Activated CD4-positive, alpha-beta T cell treated with anti-CD3 and anti-CD28 coated beads, Interleukin-2, amount 50 U/mL, for 24 hours (primary cell): ENCODE results near the gene BEX3.
"Not testable (repeated sequence)": the region's sequence is repeated elsewhere in the genome, so short reads cannot be mapped to it uniquely, and the experiment has no call there.

Experiments
- DNase-seq, 2 donors: peaks; one replicate each; pipeline ENCODE4 v3.0.0-alpha.2; 2020; ENCODE audit warnings: low read depth in 1 of 2, low spot score in 1 of 2

The BEX3 gene

GRCh38 chrX:103378990-103379389 lies 2.7 kb downstream of the BEX3 start:
- no peak for DNase-seq

- no peak for DNase-seq
Measured at GRCh38 chrX:103382877-103383276, 6.5 kb downstream of the BEX3 start.

- DNase-seq = no peak
Measured at GRCh38 chrX:103384672-103385071, 8.3 kb downstream of the BEX3 start.

- DNase-seq = not testable (repeated sequence)
Measured at GRCh38 chrX:103385283-103385830, 9.0 kb downstream of the BEX3 start.

DNA sequence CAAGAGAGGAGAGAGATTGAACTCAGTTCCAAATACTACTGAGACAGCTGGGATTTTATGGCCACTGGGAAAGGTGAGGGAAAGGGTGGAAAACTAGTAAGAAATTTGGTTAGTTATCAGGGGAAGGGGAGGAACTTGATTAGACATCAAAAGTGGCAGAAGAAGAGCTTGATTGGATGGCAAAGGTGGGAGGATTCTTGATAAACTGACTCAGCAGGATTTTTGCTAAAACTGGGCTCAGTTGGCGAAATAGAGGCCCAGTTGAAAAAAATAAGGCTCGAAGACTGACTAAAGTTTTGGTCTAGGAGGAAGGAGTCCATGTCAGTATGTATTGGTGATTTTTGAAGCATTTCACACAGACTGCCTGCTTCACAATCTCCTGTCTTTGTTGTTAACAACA lies 10.0 kb downstream of the BEX3 start:
- no peak for DNase-seq

DNA sequence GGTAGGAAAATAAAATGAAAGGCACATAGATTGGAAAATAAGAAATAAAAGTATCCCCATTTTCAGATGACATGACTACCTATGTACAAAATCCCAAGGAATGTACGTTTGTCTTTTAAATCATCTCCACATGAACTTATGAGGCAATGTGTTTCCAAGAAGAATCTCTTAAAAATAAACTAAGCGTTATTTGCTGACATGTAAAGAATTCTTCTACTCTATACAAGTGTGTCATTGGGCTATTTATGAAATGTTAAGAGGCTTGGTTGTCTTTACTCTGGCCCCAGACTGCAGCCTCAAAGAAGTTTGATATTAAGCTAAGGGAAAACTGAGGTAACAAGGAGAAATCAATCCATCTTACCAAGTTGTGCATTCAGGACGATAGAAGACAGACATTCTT lies 17.1 kb downstream of the BEX3 start:
- DNase-seq = no peak

GRCh38 chrX:103396186-103396585 lies 19.8 kb downstream of the BEX3 start:
- no peak for DNase-seq

DNA sequence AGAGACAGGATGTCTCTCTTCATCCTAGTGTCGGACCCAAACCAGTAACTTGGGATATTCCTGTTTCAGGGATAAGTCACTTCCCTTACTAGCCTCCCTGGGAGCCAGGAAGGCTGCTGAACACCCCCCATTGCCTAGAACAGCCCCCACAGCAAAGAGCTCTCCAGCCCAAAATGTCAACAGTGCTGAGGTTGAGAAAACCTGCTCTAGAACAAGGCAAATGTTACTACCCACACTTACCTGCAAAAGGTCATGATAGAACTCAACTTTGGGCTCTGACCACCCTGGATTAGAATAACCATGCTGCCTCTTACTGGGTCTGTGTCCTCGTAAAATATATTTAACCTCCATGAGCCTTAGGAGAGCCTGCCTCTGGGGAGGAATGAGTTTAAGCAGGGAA lies 20.3 kb downstream of the BEX3 start:
- no peak for DNase-seq

DNA sequence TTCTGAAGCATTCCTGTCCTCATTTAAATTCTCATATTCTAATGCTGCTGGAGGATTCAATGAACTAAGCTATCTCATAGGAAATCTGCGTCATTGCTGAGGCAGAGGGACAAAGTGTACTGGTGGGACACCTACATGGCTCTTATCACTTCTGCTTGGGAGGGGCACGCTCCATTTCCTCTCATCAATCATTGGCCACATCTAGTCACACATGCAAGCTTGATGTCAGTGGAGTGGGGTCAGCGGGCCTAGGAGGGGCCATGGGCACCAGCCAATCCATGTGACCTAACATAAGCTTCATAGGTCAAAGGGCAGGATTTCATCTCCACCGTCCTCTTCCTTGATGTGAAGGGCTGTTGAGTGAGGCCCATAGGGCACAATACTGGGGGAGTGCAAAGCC lies 21.4 kb downstream of the BEX3 start:
- DNase-seq = no peak

GRCh38 chrX:103398421-103398864 lies 22.1 kb downstream of the BEX3 start:
- no peak for DNase-seq

- DNase-seq = no peak
Measured at GRCh38 chrX:103399744-103400143, 23.4 kb downstream of the BEX3 start.

DNA sequence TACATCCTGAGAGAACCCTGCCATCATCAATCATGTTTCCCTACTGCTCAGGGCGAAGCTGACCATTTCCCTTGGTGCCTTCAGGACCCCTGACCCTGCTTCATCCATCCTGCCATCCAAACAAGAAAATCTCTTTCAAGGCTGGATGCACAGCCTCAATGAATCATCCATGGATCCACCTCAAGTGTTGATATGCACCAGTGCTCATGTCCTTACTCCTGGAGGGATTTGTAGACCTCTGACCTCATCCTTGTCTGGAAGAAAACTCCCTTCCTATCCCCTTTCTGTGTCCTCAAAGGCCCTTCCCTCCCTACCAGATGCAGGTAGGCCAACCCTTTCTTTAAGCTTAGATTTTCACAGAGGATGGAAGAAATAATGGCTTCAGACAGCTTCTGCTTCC lies 24.6 kb downstream of the BEX3 start:
- DNase-seq = no peak

GRCh38 chrX:103404231-103405008 lies 28.1 kb downstream of the BEX3 start:
- DNase-seq = peak in 1 of 2 donors; percentile 7

GRCh38 chrX:103405009-103405333 lies 28.6 kb downstream of the BEX3 start:
- DNase-seq = no peak

DNA sequence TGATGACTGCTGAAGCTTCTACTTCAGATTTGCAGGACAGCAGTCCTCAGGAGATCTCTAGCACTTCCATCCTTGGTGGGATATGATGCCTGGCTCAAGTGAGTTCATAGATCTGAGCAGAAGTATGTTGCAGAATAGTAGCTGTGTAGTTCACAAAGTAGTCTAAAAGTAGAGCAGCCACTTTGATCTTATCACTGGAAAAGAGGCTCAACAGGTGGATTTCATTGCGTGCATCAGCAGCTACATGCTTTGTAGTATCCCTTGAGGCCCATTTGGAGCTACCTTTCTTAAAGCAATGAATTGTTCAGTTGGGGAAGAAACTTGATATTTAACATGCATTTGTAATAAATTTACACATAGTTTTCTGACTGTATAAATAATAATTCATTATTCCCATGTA lies 29.9 kb downstream of the BEX3 start:
- DNase-seq = no peak

- no peak for DNase-seq
Measured at GRCh38 chrX:103407776-103408175, 31.4 kb downstream of the BEX3 start.

DNA sequence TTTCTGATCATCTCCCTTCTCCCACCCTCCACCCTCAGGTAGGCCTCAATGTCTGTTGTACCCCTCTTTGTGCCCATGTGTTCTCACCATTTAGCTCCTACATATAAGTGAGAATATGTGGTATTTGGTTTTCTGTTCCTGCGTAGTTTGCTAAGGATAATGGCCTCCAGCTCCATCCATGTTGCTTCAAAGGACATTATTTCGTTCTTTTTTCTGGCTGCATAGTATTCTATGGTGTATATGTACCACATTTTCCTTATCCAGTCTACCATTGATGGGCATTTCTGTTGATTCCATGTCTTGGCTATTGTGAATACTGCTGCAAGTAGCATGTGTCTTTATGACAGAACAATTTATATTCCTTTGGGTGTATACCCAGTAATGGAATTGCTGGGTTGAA lies 35.4 kb downstream of the BEX3 start:
- not testable (repeated sequence) for DNase-seq

- DNase-seq = no peak
Measured at GRCh38 chrX:103413705-103414387, 37.5 kb downstream of the BEX3 start.

- no peak for DNase-seq
Measured at GRCh38 chrX:103414561-103414960, 38.2 kb downstream of the BEX3 start.

DNA sequence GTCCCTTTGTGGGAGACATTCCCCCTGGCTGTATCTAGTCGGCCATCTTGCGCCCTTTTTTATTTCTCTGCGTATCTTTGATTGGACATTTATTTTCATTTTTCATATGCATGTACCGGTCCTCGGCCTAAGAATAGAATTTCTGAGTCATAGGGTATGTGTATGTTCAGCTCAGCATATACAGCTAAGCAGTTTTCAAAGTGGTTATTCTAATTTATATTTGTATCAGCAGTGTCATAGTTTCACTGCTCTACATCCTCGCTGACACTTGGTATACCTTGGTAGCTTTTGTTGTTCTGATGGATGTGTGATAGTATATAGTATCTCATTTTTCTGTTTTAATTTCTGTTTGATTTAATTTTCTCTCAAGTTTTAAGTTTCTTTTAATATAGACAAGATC lies 38.7 kb downstream of the BEX3 start:
- DNase-seq = no peak

GRCh38 chrX:103415528-103415927 lies 39.2 kb downstream of the BEX3 start:
- DNase-seq = no peak

DNA sequence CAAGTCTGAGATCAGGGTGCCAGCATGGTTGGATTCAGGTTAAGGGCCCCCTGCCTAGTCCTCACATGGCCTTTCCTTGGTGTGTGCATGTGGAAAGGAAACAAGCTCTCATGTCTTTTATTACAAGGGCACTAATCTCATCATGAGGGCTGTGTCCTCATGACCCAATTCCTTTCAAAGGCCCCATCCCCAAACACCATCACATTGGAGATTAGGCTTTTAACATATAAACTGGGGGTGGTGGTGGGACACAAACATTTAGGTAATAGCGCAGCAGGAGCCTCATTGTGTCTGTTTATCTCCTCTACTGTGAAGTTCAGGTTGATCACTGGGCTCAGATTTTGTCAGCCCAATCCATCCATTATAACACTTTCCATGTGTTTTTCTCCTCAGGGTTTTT lies 41.0 kb downstream of the BEX3 start:
- DNase-seq = no peak

- no peak for DNase-seq
Measured at GRCh38 chrX:103417933-103418332, 41.6 kb downstream of the BEX3 start.
